ENCODE results near the gene ST8SIA4. TPM values are rescaled to one million over a fixed set of nuclear protein-coding genes. Genes with fewer than 3 reads are reported as not detected.

The ST8SIA4 gene
- total RNA-seq, 1 donor from 2014 or later, result 6.3 TPM

- Histone ChIP-seq H3K27ac (ENCODE audit: low read depth, low read length) (no peak overlapping the region), H3K4me3 (ENCODE audit: low read length in 3 of 3) (no peak overlapping the region), H3K9ac (ENCODE audit: low read depth in 1 of 3, low read length in 3 of 3) (no peak overlapping the region), H3K9me3 (ENCODE audit: control insufficient read depth in 3 of 3, low read length in 3 of 3) (no peaks in the 10 kb centered on the region), H3K27me3 (ENCODE audit: control insufficient read depth in 3 of 3, insufficient read depth in 3 of 3, low read length in 3 of 3) (no peaks in the 10 kb centered on the region), H3K36me3 (ENCODE audit: control insufficient read depth in 3 of 3, insufficient read depth in 3 of 3, low read length in 3 of 3) (no peaks in the 10 kb centered on the region), H3K4me1 (ENCODE audit: control insufficient read depth in 3 of 3, insufficient read depth in 3 of 3, low read length in 3 of 3) (no peaks in the 10 kb centered on the region)
These were observed 130.5 kb downstream of the ST8SIA4 start for GRCh38 chr5:100772548-100772947.

GRCh38 chr5:100772006-100772405, 131.1 kb downstream of the ST8SIA4 start:
- H3K27ac ChIP-seq (ENCODE audit: low read depth, low read length), result no peak overlapping the region

GRCh38 chr5:100771181-100771580, 131.9 kb downstream of the ST8SIA4 start:
- Histone ChIP-seq H3K27me3 (ENCODE audit: control insufficient read depth in 3 of 3, insufficient read depth in 3 of 3, low read length in 3 of 3) (no peaks in the 10 kb centered on the region), H3K4me3 (ENCODE audit: low read length in 3 of 3) (no peak overlapping the region), H3K36me3 (ENCODE audit: control insufficient read depth in 3 of 3, insufficient read depth in 3 of 3, low read length in 3 of 3) (no peaks in the 10 kb centered on the region), H3K4me1 (ENCODE audit: control insufficient read depth in 3 of 3, insufficient read depth in 3 of 3, low read length in 3 of 3) (no peaks in the 10 kb centered on the region), H3K9ac (ENCODE audit: low read depth in 1 of 3, low read length in 3 of 3) (no peak overlapping the region), H3K27ac (ENCODE audit: low read depth, low read length) (no peak overlapping the region), H3K9me3 (ENCODE audit: control insufficient read depth in 3 of 3, low read length in 3 of 3) (no peaks in the 10 kb centered on the region)

More at GRCh38 chr5:100772006-100772405, 131.1 kb downstream of the ST8SIA4 start:
- Histone ChIP-seq H3K4me3 (ENCODE audit: low read length in 3 of 3) (no peak overlapping the region), H3K4me1 (ENCODE audit: control insufficient read depth in 3 of 3, insufficient read depth in 3 of 3, low read length in 3 of 3) (no peaks in the 10 kb centered on the region), H3K9me3 (ENCODE audit: control insufficient read depth in 3 of 3, low read length in 3 of 3) (no peaks in the 10 kb centered on the region), H3K9ac (ENCODE audit: low read depth in 1 of 3, low read length in 3 of 3) (no peak overlapping the region), H3K27me3 (ENCODE audit: control insufficient read depth in 3 of 3, insufficient read depth in 3 of 3, low read length in 3 of 3) (no peaks in the 10 kb centered on the region), H3K36me3 (ENCODE audit: control insufficient read depth in 3 of 3, insufficient read depth in 3 of 3, low read length in 3 of 3) (no peaks in the 10 kb centered on the region)

- Histone ChIP-seq H3K9ac (ENCODE audit: low read depth in 1 of 3, low read length in 3 of 3) (no peak overlapping the region), H3K4me1 (ENCODE audit: control insufficient read depth in 3 of 3, insufficient read depth in 3 of 3, low read length in 3 of 3) (no peaks in the 10 kb centered on the region), H3K4me3 (ENCODE audit: low read length in 3 of 3) (no peak overlapping the region), H3K27ac (ENCODE audit: low read depth, low read length) (no peak overlapping the region), H3K36me3 (ENCODE audit: control insufficient read depth in 3 of 3, insufficient read depth in 3 of 3, low read length in 3 of 3) (no peaks in the 10 kb centered on the region), H3K9me3 (ENCODE audit: control insufficient read depth in 3 of 3, low read length in 3 of 3) (no peaks in the 10 kb centered on the region), H3K27me3 (ENCODE audit: control insufficient read depth in 3 of 3, insufficient read depth in 3 of 3, low read length in 3 of 3) (no peaks in the 10 kb centered on the region)
These were observed 134.9 kb downstream of the ST8SIA4 start for GRCh38 chr5:100768221-100768620.

- Histone ChIP-seq H3K9me3 (ENCODE audit: control insufficient read depth in 3 of 3, low read length in 3 of 3) (no peaks in the 10 kb centered on the region), H3K4me3 (ENCODE audit: low read length in 3 of 3) (no peak overlapping the region), H3K9ac (ENCODE audit: low read depth in 1 of 3, low read length in 3 of 3) (no peak overlapping the region), H3K4me1 (ENCODE audit: control insufficient read depth in 3 of 3, insufficient read depth in 3 of 3, low read length in 3 of 3) (no peaks in the 10 kb centered on the region), H3K36me3 (ENCODE audit: control insufficient read depth in 3 of 3, insufficient read depth in 3 of 3, low read length in 3 of 3) (no peaks in the 10 kb centered on the region), H3K27me3 (ENCODE audit: control insufficient read depth in 3 of 3, insufficient read depth in 3 of 3, low read length in 3 of 3) (no peaks in the 10 kb centered on the region), H3K27ac (ENCODE audit: low read depth, low read length) (no peak overlapping the region)
These were observed 140.1 kb downstream of the ST8SIA4 start for GRCh38 chr5:100762995-100763394.

- Histone ChIP-seq H3K4me3 (ENCODE audit: low read length in 3 of 3) (no peak overlapping the region), H3K27ac (ENCODE audit: low read depth, low read length) (no peak overlapping the region), H3K4me1 (ENCODE audit: control insufficient read depth in 3 of 3, insufficient read depth in 3 of 3, low read length in 3 of 3) (no peaks in the 10 kb centered on the region), H3K9ac (ENCODE audit: low read depth in 1 of 3, low read length in 3 of 3) (no peak overlapping the region), H3K27me3 (ENCODE audit: control insufficient read depth in 3 of 3, insufficient read depth in 3 of 3, low read length in 3 of 3) (no peaks in the 10 kb centered on the region), H3K36me3 (ENCODE audit: control insufficient read depth in 3 of 3, insufficient read depth in 3 of 3, low read length in 3 of 3) (no peaks in the 10 kb centered on the region), H3K9me3 (ENCODE audit: control insufficient read depth in 3 of 3, low read length in 3 of 3) (no peaks in the 10 kb centered on the region)
These were observed 141.0 kb downstream of the ST8SIA4 start for GRCh38 chr5:100762108-100762507.

GRCh38 chr5:100761192-100761591, 141.9 kb downstream of the ST8SIA4 start:
- Histone ChIP-seq H3K9ac (ENCODE audit: low read depth in 1 of 3, low read length in 3 of 3) (no peak overlapping the region), H3K36me3 (ENCODE audit: control insufficient read depth in 3 of 3, insufficient read depth in 3 of 3, low read length in 3 of 3) (no peaks in the 10 kb centered on the region), H3K4me3 (ENCODE audit: low read length in 3 of 3) (no peak overlapping the region), H3K9me3 (ENCODE audit: control insufficient read depth in 3 of 3, low read length in 3 of 3) (no peaks in the 10 kb centered on the region), H3K27ac (ENCODE audit: low read depth, low read length) (no peak overlapping the region), H3K27me3 (ENCODE audit: control insufficient read depth in 3 of 3, insufficient read depth in 3 of 3, low read length in 3 of 3) (no peaks in the 10 kb centered on the region), H3K4me1 (ENCODE audit: control insufficient read depth in 3 of 3, insufficient read depth in 3 of 3, low read length in 3 of 3) (no peaks in the 10 kb centered on the region)

- Histone ChIP-seq H3K4me1 (ENCODE audit: control insufficient read depth in 3 of 3, insufficient read depth in 3 of 3, low read length in 3 of 3) (no peaks in the 10 kb centered on the region), H3K27ac (ENCODE audit: low read depth, low read length) (no peak overlapping the region), H3K36me3 (ENCODE audit: control insufficient read depth in 3 of 3, insufficient read depth in 3 of 3, low read length in 3 of 3) (no peaks in the 10 kb centered on the region), H3K4me3 (ENCODE audit: low read length in 3 of 3) (no peak overlapping the region), H3K9me3 (ENCODE audit: control insufficient read depth in 3 of 3, low read length in 3 of 3) (no peaks in the 10 kb centered on the region), H3K27me3 (ENCODE audit: control insufficient read depth in 3 of 3, insufficient read depth in 3 of 3, low read length in 3 of 3) (no peaks in the 10 kb centered on the region), H3K9ac (ENCODE audit: low read depth in 1 of 3, low read length in 3 of 3) (peak overlapping the region in 1 of 3 donors; percentile 3)
These were observed 142.4 kb downstream of the ST8SIA4 start for GRCh38 chr5:100760688-100761087.

GRCh38 chr5:100758780-100759179, 144.3 kb downstream of the ST8SIA4 start:
- Histone ChIP-seq H3K27me3 (ENCODE audit: control insufficient read depth in 3 of 3, insufficient read depth in 3 of 3, low read length in 3 of 3) (no peaks in the 10 kb centered on the region), H3K9ac (ENCODE audit: low read depth in 1 of 3, low read length in 3 of 3) (no peak overlapping the region), H3K36me3 (ENCODE audit: control insufficient read depth in 3 of 3, insufficient read depth in 3 of 3, low read length in 3 of 3) (no peaks in the 10 kb centered on the region), H3K4me1 (ENCODE audit: control insufficient read depth in 3 of 3, insufficient read depth in 3 of 3, low read length in 3 of 3) (no peaks in the 10 kb centered on the region), H3K4me3 (ENCODE audit: low read length in 3 of 3) (no peak overlapping the region), H3K9me3 (ENCODE audit: control insufficient read depth in 3 of 3, low read length in 3 of 3) (no peaks in the 10 kb centered on the region), H3K27ac (ENCODE audit: low read depth, low read length) (no peak overlapping the region)

- Histone ChIP-seq H3K36me3 (ENCODE audit: control insufficient read depth in 3 of 3, insufficient read depth in 3 of 3, low read length in 3 of 3) (no peaks in the 10 kb centered on the region), H3K9me3 (ENCODE audit: control insufficient read depth in 3 of 3, low read length in 3 of 3) (no peaks in the 10 kb centered on the region), H3K4me1 (ENCODE audit: control insufficient read depth in 3 of 3, insufficient read depth in 3 of 3, low read length in 3 of 3) (no peaks in the 10 kb centered on the region), H3K4me3 (ENCODE audit: low read length in 3 of 3) (no peak overlapping the region), H3K9ac (ENCODE audit: low read depth in 1 of 3, low read length in 3 of 3) (no peak overlapping the region), H3K27ac (ENCODE audit: low read depth, low read length) (no peak overlapping the region), H3K27me3 (ENCODE audit: control insufficient read depth in 3 of 3, insufficient read depth in 3 of 3, low read length in 3 of 3) (no peaks in the 10 kb centered on the region)
These were observed 144.8 kb downstream of the ST8SIA4 start for GRCh38 chr5:100758306-100758705.

GRCh38 chr5:100757618-100758017, 145.5 kb downstream of the ST8SIA4 start:
- Histone ChIP-seq H3K36me3 (ENCODE audit: control insufficient read depth in 3 of 3, insufficient read depth in 3 of 3, low read length in 3 of 3) (no peaks in the 10 kb centered on the region), H3K9me3 (ENCODE audit: control insufficient read depth in 3 of 3, low read length in 3 of 3) (no peaks in the 10 kb centered on the region), H3K27me3 (ENCODE audit: control insufficient read depth in 3 of 3, insufficient read depth in 3 of 3, low read length in 3 of 3) (no peaks in the 10 kb centered on the region), H3K4me1 (ENCODE audit: control insufficient read depth in 3 of 3, insufficient read depth in 3 of 3, low read length in 3 of 3) (no peaks in the 10 kb centered on the region), H3K27ac (ENCODE audit: low read depth, low read length) (no peak overlapping the region), H3K9ac (ENCODE audit: low read depth in 1 of 3, low read length in 3 of 3) (no peak overlapping the region), H3K4me3 (ENCODE audit: low read length in 3 of 3) (no peak overlapping the region)
